HG03196 (cell line): Measurements from ENCODE around the gene TRIM41.
"Not testable (repeated sequence)": the region's sequence is repeated elsewhere in the genome, so short reads cannot be mapped to it uniquely, and the experiment has no call there.

Source experiments
- ATAC-seq: cut with Tn5 transposase; IDR thresholded peaks from one replicate; pipeline ENCODE4 v1.9.1; 2021; ENCODE audit not compliant: unreplicated experiment

The TRIM41 gene

DNA sequence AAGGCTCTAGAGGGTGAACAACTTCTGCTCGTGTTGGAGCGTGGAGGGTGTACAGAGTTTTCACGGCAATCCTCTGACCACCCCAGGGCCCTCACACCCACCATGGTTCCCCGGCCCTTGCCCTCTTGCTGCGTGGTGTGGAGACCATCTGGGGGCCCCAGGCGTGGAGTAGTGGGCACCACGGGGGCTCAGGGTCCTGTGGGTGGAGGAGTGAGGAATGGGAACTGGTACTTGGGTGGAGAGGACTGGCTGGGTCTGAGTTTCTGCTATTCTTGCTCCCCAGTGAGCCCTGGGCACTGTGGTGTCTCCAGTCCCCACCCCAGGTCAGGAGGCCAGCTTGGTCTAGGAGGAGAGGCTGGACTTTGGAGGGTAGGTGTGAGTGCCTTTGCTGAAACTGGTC, 59.8 kb downstream of the TRIM41 start:
- no peak for ATAC-seq

DNA sequence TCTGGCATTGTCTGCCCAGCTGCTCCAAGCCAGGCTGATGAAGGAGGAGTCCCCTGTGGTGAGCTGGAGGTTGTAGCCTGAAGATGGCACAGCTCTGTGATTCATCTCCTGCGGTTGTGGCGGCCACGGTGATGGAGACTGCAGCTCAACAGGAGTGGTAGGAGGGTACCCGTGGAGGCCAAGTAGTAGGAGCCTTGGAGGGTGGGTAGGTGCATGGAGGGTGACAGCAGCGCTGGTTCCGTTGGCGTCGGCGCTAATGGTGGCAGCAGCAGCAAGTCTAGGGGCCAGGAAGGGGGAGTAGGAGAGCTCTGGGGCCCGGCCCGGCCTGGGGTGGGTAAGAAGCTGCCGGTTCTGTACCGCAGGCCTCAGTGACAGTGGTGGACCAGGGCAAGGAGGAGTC, 60.3 kb downstream of the TRIM41 start:
- ATAC-seq: no peak

DNA sequence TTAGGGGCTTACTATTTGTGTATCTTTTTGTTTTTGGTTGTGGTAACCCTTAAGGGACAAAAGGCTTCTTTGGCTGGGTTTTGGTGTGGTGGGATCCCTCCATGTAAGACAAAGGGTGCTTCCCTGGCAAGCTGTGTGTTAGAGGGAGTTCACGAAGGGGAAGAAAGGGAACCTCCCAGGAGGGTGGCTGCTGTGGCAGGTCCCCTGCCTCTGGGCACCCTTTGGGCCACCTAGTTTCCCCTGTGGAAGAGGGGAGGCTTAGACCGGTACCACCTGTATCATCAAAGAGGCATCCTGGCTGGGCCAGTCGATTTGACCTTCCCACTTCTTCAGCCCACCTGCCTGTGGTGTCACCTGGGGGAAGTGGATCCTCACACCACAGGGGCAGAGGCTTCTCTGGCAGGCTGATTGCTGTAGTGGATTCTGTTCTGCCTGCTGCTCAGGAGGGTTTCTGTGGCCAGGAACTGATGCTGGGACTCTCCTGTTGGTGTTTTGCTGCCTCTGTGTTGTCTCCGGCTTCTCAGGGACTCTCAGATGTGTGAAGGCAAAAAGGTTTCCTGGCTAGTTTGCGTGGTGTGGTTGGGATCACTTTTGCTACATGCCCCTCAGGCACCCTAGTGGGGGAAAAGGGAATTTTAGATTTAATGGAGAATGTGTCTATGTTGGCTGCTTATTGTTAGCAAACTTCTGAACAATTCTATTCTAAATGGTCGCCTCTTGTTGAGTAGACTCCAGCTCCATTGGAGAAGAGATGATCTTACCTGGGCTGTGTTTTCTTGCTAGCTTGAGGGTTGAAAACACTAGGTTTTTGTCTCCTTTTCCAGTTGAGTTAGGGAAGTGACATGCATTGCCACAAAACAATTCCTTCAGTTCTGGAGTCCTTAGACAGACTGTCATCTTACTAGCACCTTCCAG, 61.0 kb downstream of the TRIM41 start:
- not testable (repeated sequence) for ATAC-seq
